H9 (cell line): ENCODE data around the gene CSRP1. TPM values are rescaled to one million over a fixed set of nuclear protein-coding genes. Genes with fewer than 3 reads are reported as not detected.

Experiments
- DNase-seq: peaks from one replicate; pipeline ENCODE4 v3.0.0-alpha.2; 2017
- H2AFZ ChIP-seq: one replicate; pipeline ENCODE4 v1.6.1; 2013; ENCODE audit warnings: mild to moderate bottlenecking, low read length, control low read depth, moderate library complexity
- H2AK5ac ChIP-seq: 2 replicates; pipeline ENCODE4 v1.6.1; 2013; ENCODE audit warnings: low read length, control low read depth, mixed read lengths; ENCODE audit not compliant: insufficient read length
- H2BK120ac ChIP-seq: one replicate; pipeline ENCODE4 v1.6.1; 2013; ENCODE audit warnings: low read depth, mild to moderate bottlenecking, low read length, control low read depth, inconsistent platforms; ENCODE audit not compliant: poor library complexity, severe bottlenecking
- H2BK12ac ChIP-seq: 2 replicates; pipeline ENCODE4 v1.6.1; 2013; ENCODE audit warnings: low read length, control low read depth, mixed read lengths, low read depth; ENCODE audit not compliant: insufficient read length
- H2BK15ac ChIP-seq: 2 replicates; pipeline ENCODE4 v1.6.1; 2013; ENCODE audit warnings: low read depth, low read length, control low read depth
- H2BK20ac ChIP-seq: one replicate; pipeline ENCODE4 v1.6.1; 2013; ENCODE audit warnings: low read depth, mild to moderate bottlenecking, low read length, control low read depth, inconsistent platforms; ENCODE audit not compliant: poor library complexity, severe bottlenecking
- H2BK5ac ChIP-seq: 2 replicates; pipeline ENCODE4 v1.6.1; 2013; ENCODE audit warnings: low read length, control low read depth, mixed read lengths; ENCODE audit not compliant: insufficient read length
- H3K14ac ChIP-seq: 2 replicates; pipeline ENCODE4 v1.6.1; 2013; ENCODE audit warnings: low read length, control low read depth; ENCODE audit not compliant: insufficient read depth
- H3K18ac ChIP-seq: 2 replicates; pipeline ENCODE4 v1.6.1; 2013; ENCODE audit warnings: low read depth, mild to moderate bottlenecking, mixed read lengths, low read length, control low read depth; ENCODE audit not compliant: insufficient read length
- H3K23ac ChIP-seq: 2 replicates; pipeline ENCODE4 v1.6.1; 2013; ENCODE audit warnings: low read length, control low read depth, mixed read lengths, low read depth; ENCODE audit not compliant: insufficient read length
- H3K23me2 ChIP-seq: 2 replicates; pipeline ENCODE4 v1.6.1; 2013; ENCODE audit warnings: low read depth, mild to moderate bottlenecking, mixed read lengths, low read length, control low read depth; ENCODE audit not compliant: insufficient read length, poor library complexity, severe bottlenecking
- H3K27ac ChIP-seq: 2 replicates; pipeline ENCODE4 v1.5.1; 2013; ENCODE audit warnings: low read length, control low read depth, mixed read lengths, low read depth; ENCODE audit not compliant: insufficient read length
- H3K27me3 ChIP-seq: 2 replicates; pipeline ENCODE4 v1.6.1; 2013; ENCODE audit warnings: low read length, control low read depth, inconsistent platforms; ENCODE audit not compliant: insufficient read depth
- H3K4ac ChIP-seq: 2 replicates; pipeline ENCODE4 v1.6.1; 2013; ENCODE audit warnings: low read depth, mild to moderate bottlenecking, control low read depth, inconsistent platforms, low read length, moderate library complexity
- H3K4me1 ChIP-seq: 2 replicates; pipeline ENCODE4 v1.6.1; 2013; ENCODE audit warnings: low read length, control low read depth, inconsistent platforms; ENCODE audit not compliant: insufficient read depth
- H3K4me2 ChIP-seq: 2 replicates; pipeline ENCODE4 v1.6.1; 2013; ENCODE audit warnings: low read length, control low read depth, mixed read lengths; ENCODE audit not compliant: insufficient read length, insufficient read depth
- H3K56ac ChIP-seq: 2 replicates; pipeline ENCODE4 v1.6.1; 2013; ENCODE audit warnings: low read depth, mild to moderate bottlenecking, mixed read lengths, low read length, control low read depth; ENCODE audit not compliant: insufficient read length
- H3K79me1 ChIP-seq: 2 replicates; pipeline ENCODE4 v1.6.1; 2013; ENCODE audit warnings: low read depth, mild to moderate bottlenecking, moderate library complexity, low read length, control low read depth, inconsistent platforms; ENCODE audit not compliant: insufficient read depth, poor library complexity, severe bottlenecking
- H3K79me2 ChIP-seq: 2 replicates; pipeline ENCODE4 v1.6.1; 2013; ENCODE audit warnings: low read length, control low read depth, inconsistent platforms; ENCODE audit not compliant: insufficient read depth
- H3K9ac ChIP-seq: 2 replicates; pipeline ENCODE4 v1.6.1; 2013; ENCODE audit warnings: low read length, control low read depth, mixed read lengths; ENCODE audit not compliant: insufficient read length; ENCODE audit errors: extremely low read depth
- H3K9me3 ChIP-seq: one replicate; pipeline ENCODE4 v1.6.1; 2013; ENCODE audit warnings: low read depth, low read length, inconsistent platforms; ENCODE audit not compliant: control insufficient read depth
- H3T11ph ChIP-seq: one replicate; pipeline ENCODE4 v1.6.1; 2013; ENCODE audit warnings: mild to moderate bottlenecking, low read length, control low read depth, inconsistent platforms
- H4K20me1 ChIP-seq: one replicate; pipeline ENCODE4 v1.6.1; 2013; ENCODE audit not compliant: control insufficient read depth, insufficient read length, insufficient read depth
- H4K5ac ChIP-seq: 2 replicates; pipeline ENCODE4 v1.6.1; 2013; ENCODE audit warnings: low read depth, mild to moderate bottlenecking, mixed read lengths, low read length, control low read depth; ENCODE audit not compliant: insufficient read length
- H4K8ac ChIP-seq: replicated peaks from 2 replicates; pipeline ENCODE4 v1.6.1; 2013; ENCODE audit warnings: low read length, control low read depth, mixed read lengths, low read depth; ENCODE audit not compliant: insufficient read length
- H4K91ac ChIP-seq: 2 replicates; pipeline ENCODE4 v1.6.1; 2013; ENCODE audit warnings: low read depth, mild to moderate bottlenecking, moderate library complexity, mixed read lengths, low read length, control low read depth; ENCODE audit not compliant: insufficient read length
- H3K27ac Mint-ChIP-seq, 3 experiments: 2 replicates in 2 of 3; 3 replicates in 1 of 3; pipeline ENCODE4 v1.8.0; 2020 to 2021; ENCODE audit warnings: mixed read lengths in 3 of 3, mild to moderate bottlenecking in 1 of 3, moderate library complexity in 1 of 3
- H3K27me3 Mint-ChIP-seq: 2 replicates; pipeline ENCODE4 v1.8.0; 2021; ENCODE audit warnings: low read depth, mild to moderate bottlenecking, moderate library complexity, mixed read lengths
- H3K36me3 Mint-ChIP-seq, 3 experiments: 2 replicates in 2 of 3; 3 replicates in 1 of 3; pipeline ENCODE4 v1.8.0; 2020 to 2021; ENCODE audit warnings: low read depth in 3 of 3, mixed read lengths in 3 of 3; ENCODE audit not compliant: insufficient read depth in 1 of 3
- H3K4me1 Mint-ChIP-seq, 2 experiments: 2 replicates each; pipeline ENCODE4 v1.8.0; 2020; ENCODE audit warnings: mixed read lengths in 2 of 2
- H3K4me3 Mint-ChIP-seq, 2 experiments: 2 replicates in 1 of 2; 3 replicates in 1 of 2; pipeline ENCODE4 v1.8.0; 2020 to 2021; ENCODE audit warnings: mild to moderate bottlenecking in 2 of 2, mixed read lengths in 2 of 2, moderate library complexity in 1 of 2
- H3K9me3 Mint-ChIP-seq, 2 experiments: 2 replicates in 1 of 2; 3 replicates in 1 of 2; pipeline ENCODE4 v1.8.0; 2020; ENCODE audit warnings: mild to moderate bottlenecking in 2 of 2, mixed read lengths in 2 of 2, moderate library complexity in 1 of 2
- WGBS: extraction: QIAGEN DNeasy Blood & Tissue Kit; methylation state at CpG from one replicate; pipeline ENCODE4 v1.1.7; 2013; ENCODE audit warnings: missing lambda C conversion rate, low lambda C conversion rate, mixed read lengths; ENCODE audit not compliant: insufficient read length; ENCODE audit errors: extremely low coverage; 5-methylcytosine and 5-hydroxymethylcytosine counted together
- total RNA-seq: library from RNA; stranded (reverse); gene quantifications from 2 replicates; pipeline ENCODE4 v1.2.1, GENCODE V29; 2021
- TF ChIP-seq, protein P1 (sequence below): fragments of 200-600 bp; sonication (generic); conservative IDR thresholded peaks from 3 replicates; pipeline ENCODE4 v1.8.0; 2021; ENCODE audit warnings: antibody characterized with exemption, mild to moderate bottlenecking

CSRP1 gene
- total RNA-seq, 1 experiment from 2014 or later = 0.44 TPM

DNA sequence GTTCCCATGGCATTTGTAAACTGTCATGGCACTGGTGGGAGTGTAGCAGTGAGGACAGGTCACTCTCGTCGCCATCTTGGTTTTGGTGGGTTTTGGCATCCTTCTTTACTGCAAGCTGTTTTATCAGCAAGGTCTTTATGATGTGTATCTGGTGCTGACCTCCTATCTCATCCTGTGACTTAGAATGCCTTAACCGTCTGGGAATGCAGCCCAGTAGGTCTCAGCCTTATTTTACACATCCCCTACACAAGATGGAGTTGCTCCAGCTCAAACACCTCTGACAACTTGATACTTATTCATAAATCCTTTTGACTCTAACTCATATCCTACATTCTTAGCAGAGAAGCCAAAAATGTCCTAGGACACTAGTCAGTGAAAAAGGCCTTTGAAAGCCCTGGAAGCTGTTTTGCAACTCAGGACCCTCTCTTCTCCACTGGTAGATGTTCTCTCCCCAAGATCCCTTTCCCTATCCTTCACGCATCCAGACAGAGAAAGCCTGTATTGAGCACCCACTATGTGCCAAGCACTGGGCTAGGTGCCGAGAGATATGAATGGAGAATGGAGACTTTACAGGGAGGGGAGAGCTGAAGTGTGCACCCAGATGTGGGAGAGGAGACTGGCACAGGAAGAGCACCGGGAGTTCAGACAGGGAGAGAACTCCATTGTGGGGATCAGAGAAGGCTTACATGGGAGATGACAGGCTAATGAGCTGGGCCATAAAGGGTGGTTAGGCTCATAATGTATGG is 6.7 kb upstream of the CSRP1 start:
- Histone ChIP-seq H3K27ac (no peak overlapping the region), H2BK15ac (no peak overlapping the region), H2BK5ac (no peak overlapping the region), H3K18ac (no peak overlapping the region), H2BK12ac (no peak overlapping the region), H4K20me1 (no peaks in the 10 kb centered on the region), H3T11ph (no peak overlapping the region), H3K79me1 (no peaks in the 10 kb centered on the region), H3K79me2 (no peaks in the 10 kb centered on the region), H2BK120ac (no peak overlapping the region), H3K56ac (no peak overlapping the region), H3K9ac (no peak overlapping the region), H4K91ac (no peak overlapping the region), H2AFZ (no peak overlapping the region), H3K27me3 (0 out of 2 replicates have a peak, but pooled peaks cover 4% of the 10 kb centered on the region), H2BK20ac (no peak overlapping the region), H3K4me1 (no peaks in the 10 kb centered on the region; the same call in 1 of the 2 replicates), H4K5ac (no peak overlapping the region), H3K23ac (no peak overlapping the region), H2AK5ac (no peak overlapping the region), H3K23me2 (no peaks in the 10 kb centered on the region), H3K4ac (no peak overlapping the region), H3K14ac (no peak overlapping the region), H3K9me3 (no peaks in the 10 kb centered on the region), H4K8ac (no peak overlapping the region), H3K4me2 (no peak overlapping the region)
- peaks cover 19 to 20% of the 10 kb centered on the region in 2 experiments for H3K4me1 Mint-ChIP-seq
- H3K4me3 Mint-ChIP-seq = no peak overlapping the region
- peaks cover 3% of the 10 kb centered on the region; the same call in 1 of the 2 replicates for H3K27me3 Mint-ChIP-seq
- DNase-seq = no peak
- TF ChIP-seq, protein P1, sequence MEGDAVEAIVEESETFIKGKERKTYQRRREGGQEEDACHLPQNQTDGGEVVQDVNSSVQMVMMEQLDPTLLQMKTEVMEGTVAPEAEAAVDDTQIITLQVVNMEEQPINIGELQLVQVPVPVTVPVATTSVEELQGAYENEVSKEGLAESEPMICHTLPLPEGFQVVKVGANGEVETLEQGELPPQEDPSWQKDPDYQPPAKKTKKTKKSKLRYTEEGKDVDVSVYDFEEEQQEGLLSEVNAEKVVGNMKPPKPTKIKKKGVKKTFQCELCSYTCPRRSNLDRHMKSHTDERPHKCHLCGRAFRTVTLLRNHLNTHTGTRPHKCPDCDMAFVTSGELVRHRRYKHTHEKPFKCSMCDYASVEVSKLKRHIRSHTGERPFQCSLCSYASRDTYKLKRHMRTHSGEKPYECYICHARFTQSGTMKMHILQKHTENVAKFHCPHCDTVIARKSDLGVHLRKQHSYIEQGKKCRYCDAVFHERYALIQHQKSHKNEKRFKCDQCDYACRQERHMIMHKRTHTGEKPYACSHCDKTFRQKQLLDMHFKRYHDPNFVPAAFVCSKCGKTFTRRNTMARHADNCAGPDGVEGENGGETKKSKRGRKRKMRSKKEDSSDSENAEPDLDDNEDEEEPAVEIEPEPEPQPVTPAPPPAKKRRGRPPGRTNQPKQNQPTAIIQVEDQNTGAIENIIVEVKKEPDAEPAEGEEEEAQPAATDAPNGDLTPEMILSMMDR = no peak
- no peak overlapping the region for H3K27ac Mint-ChIP-seq
- H3K36me3 Mint-ChIP-seq = no peaks in the 10 kb centered on the region
- no peaks in the 10 kb centered on the region for H3K9me3 Mint-ChIP-seq
- no CpG with 5 or more reads among the region's 6 CpGs for WGBS
